Esophagus squamous epithelium (tissue), 5 donors: ENCODE data around the gene MVB12A. TPM values are rescaled to one million over a fixed set of nuclear protein-coding genes. Genes with fewer than 3 reads are reported as not detected.
A peak's percentile ranks its signal among the peaks of the same experiment; 100 is the strongest.

Experiments used
- DNase-seq: peaks from one replicate; lab custom pipeline; 2025; lab: John Stamatoyannopoulos, UW
- H3K27ac ChIP-seq, 4 donors: fragments of 200-600 bp; sonication (generic); one replicate each; pipeline ENCODE4 v1.5.1; 2016 to 2019; ENCODE audit warnings: mild to moderate bottlenecking in 1 of 4
- H3K27me3 ChIP-seq, 4 donors: fragments of 200-600 bp; sonication (generic); 1 replicate in 3 of 4; 2 replicates in 1 of 4; pipeline versions ENCODE4 v1.5.1 to v1.6.0; 2017 to 2021; ENCODE audit warnings: antibody characterized with exemption in 1 of 4
- H3K36me3 ChIP-seq, 3 donors: fragments of 200-600 bp; sonication (generic); one replicate each; pipeline ENCODE4 v1.5.1; 2016 to 2019
- H3K4me1 ChIP-seq, 3 donors: fragments of 200-600 bp; sonication (generic); one replicate each; pipeline ENCODE4 v1.5.1; 2017 to 2019
- H3K4me3 ChIP-seq, 4 donors: fragments of 200-600 bp; sonication (generic); 1 replicate in 3 of 4; 2 replicates in 1 of 4; pipeline ENCODE4 v1.5.1; 2016 to 2019; ENCODE audit warnings: mild to moderate bottlenecking in 2 of 4, moderate library complexity in 1 of 4
- H3K9me3 ChIP-seq, 3 donors: fragments of 200-600 bp; sonication (generic); one replicate each; pipeline ENCODE4 v1.5.1; 2016 to 2019
- CTCF ChIP-seq, 6 experiments: fragments of 450-650 bp in 4 of 6; fragments of 200-600 bp in 2 of 6; sonication (generic) in 2 of 6; IDR thresholded peaks; one replicate each; pipeline ENCODE4 v1.5.1; 2016 to 2019; ENCODE audit warnings: antibody characterized with exemption in 6 of 6, mild to moderate bottlenecking in 4 of 6, moderate library complexity in 4 of 6
- POLR2A ChIP-seq, 4 donors: fragments of 450-650 bp; IDR thresholded peaks; one replicate each; pipeline ENCODE4 v1.6.1; 2017; ENCODE audit warnings: antibody characterized with exemption in 4 of 4, mild to moderate bottlenecking in 4 of 4, moderate library complexity in 3 of 4
- WGBS, 2 donors: methylation state at CpG; one replicate each; pipeline ENCODE4 v1.1.5; 2018; 5-methylcytosine and 5-hydroxymethylcytosine counted together
- intact Hi-C: fragments of 100-400 bp; cut with DNase I; formaldehyde crosslinking; loops from one replicate; pipeline ENCODE4 v1.15.0; 2022
- total RNA-seq, 4 donors: library from RNA; depleted of rRNA; stranded (reverse); fragments of >200 nt; gene quantifications; one replicate each; pipeline ENCODE4 v1.1.0, GENCODE V29; 2016
- donor health status: DM: yes; HTN: yes; CAD: no.

The MVB12A gene
- total RNA-seq, 4 donors from 2014 or later, result 54.0 to 96.3 (median 61.7) TPM

DNA sequence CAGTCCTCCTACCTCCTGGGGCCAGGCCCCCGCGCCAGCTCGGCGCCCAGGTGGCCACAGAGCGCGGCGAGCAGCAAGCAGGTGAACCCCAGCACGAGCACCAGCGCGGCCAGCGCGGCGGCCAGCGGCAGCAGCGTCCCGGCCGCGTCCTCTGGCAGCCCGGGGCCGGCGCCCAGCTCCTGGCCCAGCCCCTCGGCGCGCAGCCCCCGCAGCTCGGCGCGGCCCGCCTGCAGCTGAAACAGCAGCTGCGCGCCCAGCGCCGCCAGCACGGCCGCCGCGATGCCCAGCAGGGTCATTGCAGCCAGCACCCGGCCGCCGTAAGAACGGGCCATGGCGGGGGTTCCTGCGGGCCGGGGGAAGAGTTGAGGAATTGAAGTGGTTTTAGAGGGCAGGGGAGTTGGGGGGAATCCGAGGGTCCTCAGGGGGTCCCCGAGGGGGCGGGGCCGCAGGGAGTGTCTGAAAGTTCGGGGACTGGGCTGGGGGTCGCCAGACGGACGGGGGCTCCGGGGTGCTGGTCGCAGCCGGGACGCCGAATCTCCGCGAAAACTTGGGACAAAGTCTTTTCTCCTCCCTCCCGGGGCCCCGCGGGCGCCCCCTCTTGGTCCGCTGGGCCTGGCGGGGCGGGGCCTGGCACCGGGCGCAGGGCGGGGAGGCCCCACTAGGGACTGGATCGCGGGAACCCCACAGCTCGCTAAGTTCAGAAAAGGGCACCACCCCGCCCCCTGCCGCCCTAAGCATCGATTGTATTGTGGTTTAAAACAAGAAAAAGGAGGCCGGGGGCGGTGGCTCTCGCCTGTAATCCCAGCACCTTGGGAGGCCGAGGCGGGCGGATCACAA, 28.5 kb downstream of the MVB12A start, which contains the start of gene TMEM221:
TMEM221 (minus strand) TSS at position 538 of the 837 bp plus-strand sequence; CDS start at position 332, 206 bp downstream.
- intact Hi-C loops, result no loop called here
- peaks cover 3 to 39% (median 6%) of the 10 kb centered on the region in 3 donors for H3K4me1 ChIP-seq
- H3K9me3 ChIP-seq, result peaks cover 0 to 3% (median 0%) of the 10 kb centered on the region in 3 donors
- H3K36me3 ChIP-seq, result no peaks in the 10 kb centered on the region
- peak within 1 kb of the TSS; percentile 28 to 70 (median 49) for H3K4me3 ChIP-seq
- DNase-seq, result no peak
- H3K27ac ChIP-seq, result peak within 1 kb of the TSS in 3 of 4 donors; percentile 14 to 44 (median 33)
- peaks cover 0 to 22% (median 0%) of the 10 kb centered on the region in 4 donors for H3K27me3 ChIP-seq
- TF ChIP-seq CTCF (IDR thresholded peaks at IDR 0.05), result peak in 5 of 6 experiments; percentile 20 to 64 (median 43)
- TF ChIP-seq POLR2A (IDR thresholded peaks at IDR 0.05), result no peak
- 0% methylated on average over 1 to 2 of the region's 81 CpGs for WGBS, 2 donors

DNA sequence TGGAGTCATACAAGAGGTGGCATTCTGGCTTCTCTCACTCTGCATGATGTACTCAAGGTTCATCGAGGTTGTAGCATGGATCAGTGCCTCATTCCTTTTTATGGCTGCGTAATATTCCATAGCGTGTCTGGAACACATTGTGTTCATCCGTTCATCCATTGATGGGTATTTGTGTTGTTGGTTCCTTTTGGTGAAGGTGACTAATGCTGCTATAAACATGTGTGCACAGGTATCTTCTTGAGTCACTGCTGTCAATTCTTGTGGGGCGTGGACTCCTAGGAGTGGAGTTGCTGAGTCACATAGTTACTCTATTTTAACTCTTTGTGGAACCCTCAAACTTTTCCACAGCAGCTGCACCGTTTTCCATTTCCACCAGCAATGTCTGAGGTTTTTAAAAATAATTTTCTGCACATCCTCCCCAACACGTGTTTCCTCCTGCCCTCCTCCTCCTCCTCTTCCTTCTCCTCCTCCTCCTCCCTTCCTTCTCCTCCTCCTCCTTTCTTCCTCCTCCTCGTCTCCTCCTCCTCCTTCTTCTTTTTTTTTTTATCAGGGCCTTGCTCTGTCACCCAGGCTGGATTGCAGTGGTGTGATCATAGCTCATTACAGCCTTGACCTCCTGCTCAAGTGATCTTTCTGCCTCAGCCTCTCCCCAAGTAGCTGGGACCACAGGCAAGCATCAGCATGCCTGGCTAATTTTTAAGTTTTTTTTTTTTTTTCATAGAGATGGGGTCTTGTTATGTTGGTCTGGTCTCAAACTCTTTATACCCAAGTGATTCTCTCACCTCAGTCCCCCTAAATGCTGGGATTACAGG, 30.6 kb downstream of the MVB12A start:
- intact Hi-C loops, result no loop called here
- Histone ChIP-seq H3K27me3 (peaks cover 0 to 43% (median 12%) of the 10 kb centered on the region in 4 donors), H3K27ac (peak overlapping the region in 3 of 4 donors; percentile 78 to 86 (median 80)), H3K4me3 (no peak overlapping the region), H3K36me3 (no peaks in the 10 kb centered on the region), H3K4me1 (peaks cover 4 to 54% (median 6%) of the 10 kb centered on the region in 3 donors), H3K9me3 (peaks cover 0 to 4% (median 0%) of the 10 kb centered on the region in 3 donors)
- DNase-seq, result no peak
- TF ChIP-seq POLR2A (IDR thresholded peaks at IDR 0.05), result no peak
- TF ChIP-seq CTCF (IDR thresholded peaks at IDR 0.05), result no peak
- 20 to 28% methylated on average over 8 of the region's 8 CpGs for WGBS, 2 donors

- TF ChIP-seq CTCF (IDR thresholded peaks at IDR 0.05), result no peak
- TF ChIP-seq POLR2A (IDR thresholded peaks at IDR 0.05), result no peak
- WGBS, 2 donors, result 66 to 80% methylated on average over 4 of the region's 4 CpGs
- no peak for DNase-seq
- Histone ChIP-seq H3K9me3 (peaks cover 0 to 4% (median 0%) of the 10 kb centered on the region in 3 donors), H3K4me3 (no peak overlapping the region), H3K36me3 (no peaks in the 10 kb centered on the region), H3K27me3 (peaks cover 0 to 57% (median 20%) of the 10 kb centered on the region in 4 donors), H3K4me1 (peaks cover 6 to 59% (median 10%) of the 10 kb centered on the region in 3 donors), H3K27ac (peak overlapping the region in 3 of 4 donors; percentile 78 to 86 (median 80))
- intact Hi-C loops, result no loop called here
These were observed 32.0 kb downstream of the MVB12A start for GRCh38 chr19:17451820-17452219.

GRCh38 chr19:17454576-17455071, 34.8 kb downstream of the MVB12A start:
- Histone ChIP-seq H3K27me3 (peaks cover 0 to 68% (median 20%) of the 10 kb centered on the region in 4 donors), H3K4me1 (peaks cover 0 to 50% (median 7%) of the 10 kb centered on the region in 3 donors), H3K4me3 (no peak overlapping the region), H3K9me3 (peaks cover 0 to 4% (median 0%) of the 10 kb centered on the region in 3 donors), H3K27ac (no peak overlapping the region), H3K36me3 (no peaks in the 10 kb centered on the region)
- DNase-seq, result no peak
- TF ChIP-seq POLR2A (IDR thresholded peaks at IDR 0.05) (no peak), CTCF (IDR thresholded peaks at IDR 0.05) (no peak)
- intact Hi-C loops, result no loop called here
- 24 to 36% methylated on average over 8 to 9 of the region's 13 CpGs for WGBS, 2 donors
